Osteocyte (in vitro differentiated cells): ENCODE data around the gene NCAM1. TPM values are rescaled to one million over a fixed set of nuclear protein-coding genes. Genes with fewer than 3 reads are reported as not detected.

ENCODE experiments used
- DNase-seq: peaks from one replicate; pipeline ENCODE4 v3.0.0; 2021; ENCODE audit warnings: mixed read lengths; ENCODE audit not compliant: unreplicated experiment; ENCODE audit errors: extremely low spot score
- H3K27ac Mint-ChIP-seq: one replicate; pipeline ENCODE4 v1.8.0; 2021; ENCODE audit warnings: mild to moderate bottlenecking, mixed read lengths; ENCODE audit not compliant: unreplicated experiment
- H3K27me3 Mint-ChIP-seq: one replicate; pipeline ENCODE4 v1.8.0; 2021; ENCODE audit warnings: mixed read lengths; ENCODE audit not compliant: unreplicated experiment
- H3K36me3 Mint-ChIP-seq: one replicate; pipeline ENCODE4 v1.8.0; 2021; ENCODE audit warnings: mixed read lengths; ENCODE audit not compliant: unreplicated experiment
- H3K4me1 Mint-ChIP-seq: one replicate; pipeline ENCODE4 v1.8.0; 2021; ENCODE audit warnings: mixed read lengths; ENCODE audit not compliant: unreplicated experiment
- H3K4me3 Mint-ChIP-seq: one replicate; pipeline ENCODE4 v1.8.0; 2021; ENCODE audit warnings: mild to moderate bottlenecking, moderate library complexity, mixed read lengths; ENCODE audit not compliant: unreplicated experiment
- H3K9me3 Mint-ChIP-seq: one replicate; pipeline ENCODE4 v1.8.0; 2021; ENCODE audit warnings: mixed read lengths; ENCODE audit not compliant: unreplicated experiment
- CTCF ChIP-seq: fragments of 200-600 bp; sonication (generic); IDR thresholded peaks from 2 replicates; pipeline ENCODE4 v1.5.0; 2021; ENCODE audit warnings: antibody characterized with exemption, mild to moderate bottlenecking, moderate library complexity
- total RNA-seq: library from RNA; stranded (reverse); gene quantifications from 2 replicates; pipeline ENCODE4 v1.2.1, GENCODE V29; 2021

The NCAM1 gene
- total RNA-seq, 1 donor from 2014 or later = 2.2 TPM

GRCh38 chr11:113174882-113175281 is 213.7 kb downstream of the NCAM1 start:
- Mint-ChIP-seq H3K4me1 (peaks cover 22% of the 10 kb centered on the region), H3K36me3 (no peaks in the 10 kb centered on the region), H3K27ac (no peak overlapping the region), H3K4me3 (no peak overlapping the region), H3K9me3 (no peaks in the 10 kb centered on the region), H3K27me3 (no peaks in the 10 kb centered on the region)
- DNase-seq = no peak
- TF ChIP-seq CTCF = no peak

GRCh38 chr11:113176599-113177360 is 215.6 kb downstream of the NCAM1 start:
- no peak for DNase-seq
- peaks cover 22% of the 10 kb centered on the region for H3K4me1 Mint-ChIP-seq

GRCh38 chr11:113177671-113178070 is 216.5 kb downstream of the NCAM1 start:
- Mint-ChIP-seq H3K27me3 (no peaks in the 10 kb centered on the region), H3K9me3 (no peaks in the 10 kb centered on the region), H3K4me1 (peaks cover 22% of the 10 kb centered on the region), H3K27ac (no peak overlapping the region), H3K36me3 (no peaks in the 10 kb centered on the region), H3K4me3 (no peak overlapping the region)
- no peak for DNase-seq
- TF ChIP-seq CTCF = no peak

More at GRCh38 chr11:113176599-113177360, 215.6 kb downstream of the NCAM1 start:
- no peaks in the 10 kb centered on the region for H3K9me3 Mint-ChIP-seq
- TF ChIP-seq CTCF = no peak
- H3K36me3 Mint-ChIP-seq = no peaks in the 10 kb centered on the region
- peak overlapping the region; percentile 23 for H3K27ac Mint-ChIP-seq
- H3K4me3 Mint-ChIP-seq = no peak overlapping the region
- no peaks in the 10 kb centered on the region for H3K27me3 Mint-ChIP-seq

GRCh38 chr11:113178381-113179070 is 217.3 kb downstream of the NCAM1 start:
- Mint-ChIP-seq H3K36me3 (no peaks in the 10 kb centered on the region), H3K4me1 (peaks cover 22% of the 10 kb centered on the region), H3K4me3 (no peak overlapping the region), H3K9me3 (no peaks in the 10 kb centered on the region), H3K27me3 (no peaks in the 10 kb centered on the region), H3K27ac (no peak overlapping the region)
- TF ChIP-seq CTCF = no peak
- no peak for DNase-seq

GRCh38 chr11:113179181-113179704 is 218.0 kb downstream of the NCAM1 start:
- Mint-ChIP-seq H3K4me1 (peaks cover 22% of the 10 kb centered on the region), H3K27ac (no peak overlapping the region), H3K36me3 (no peaks in the 10 kb centered on the region), H3K27me3 (no peaks in the 10 kb centered on the region), H3K4me3 (no peak overlapping the region), H3K9me3 (no peaks in the 10 kb centered on the region)
- DNase-seq = no peak
- no peak for TF ChIP-seq CTCF
